HG03575 (cell line): ENCODE data around the gene A3GALT2.

Experiments
- ATAC-seq: cut with Tn5 transposase; IDR thresholded peaks from one replicate; pipeline ENCODE4 v1.9.1; 2021; ENCODE audit not compliant: unreplicated experiment, insufficient number of reproducible peaks, low FRiP score; ENCODE audit errors: extremely low read depth

Gene A3GALT2

GRCh38 chr1:33336580-33336979 is 15.7 kb upstream of the A3GALT2 start:
- ATAC-seq = no peak

- ATAC-seq = no peak
Measured at GRCh38 chr1:33335020-33335419, 14.1 kb upstream of the A3GALT2 start.

GRCh38 chr1:33334081-33334552 is 13.2 kb upstream of the A3GALT2 start:
- no peak for ATAC-seq

GRCh38 chr1:33332881-33333280 is 12.0 kb upstream of the A3GALT2 start:
- no peak for ATAC-seq

- ATAC-seq = no peak
Measured at GRCh38 chr1:33332357-33332789, 11.5 kb upstream of the A3GALT2 start.

GRCh38 chr1:33331444-33332356 is 10.8 kb upstream of the A3GALT2 start:
- ATAC-seq = no peak

GRCh38 chr1:33330906-33331305 is 10.0 kb upstream of the A3GALT2 start:
- no peak for ATAC-seq

GRCh38 chr1:33330361-33330890 is 9.5 kb upstream of the A3GALT2 start:
- ATAC-seq = no peak

- ATAC-seq = no peak
Measured at GRCh38 chr1:33329600-33330305, 8.9 kb upstream of the A3GALT2 start.

GRCh38 chr1:33328817-33329216 is 7.9 kb upstream of the A3GALT2 start:
- no peak for ATAC-seq

GRCh38 chr1:33327587-33328325 is 6.9 kb upstream of the A3GALT2 start:
- ATAC-seq = no peak

GRCh38 chr1:33326785-33327184 is 5.9 kb upstream of the A3GALT2 start:
- ATAC-seq = no peak

- ATAC-seq = no peak
Measured at GRCh38 chr1:33324677-33325575, 4.0 kb upstream of the A3GALT2 start.

GRCh38 chr1:33323663-33324477 is 3.0 kb upstream of the A3GALT2 start:
- ATAC-seq = no peak

- no peak for ATAC-seq
Measured at GRCh38 chr1:33322870-33323585, 2.1 kb upstream of the A3GALT2 start.

- no peak for ATAC-seq
Measured at GRCh38 chr1:33322109-33322508, 1.2 kb upstream of the A3GALT2 start.

- ATAC-seq = no peak
Measured at GRCh38 chr1:33321178-33321577, 280 bp upstream of the A3GALT2 start.
